Activated CD4-positive, alpha-beta memory T cell treated with anti-CD3 and anti-CD28 coated beads for 36 hours (primary cell): ENCODE data around the gene SLC23A1. TPM values are rescaled to one million over a fixed set of nuclear protein-coding genes. Genes with fewer than 3 reads are reported as not detected.
A peak's percentile ranks its signal among the peaks of the same experiment; 100 is the strongest.
"Not testable (repeated sequence)": the region's sequence is repeated elsewhere in the genome, so short reads cannot be mapped to it uniquely, and the experiment has no call there.

Source experiments
- CTCF ChIA-PET: fragments of 350-600 bp; sonication (Branson Sonifier 250); formaldehyde crosslinking; loops from one replicate; lab custom pipeline; 2021; ENCODE audit warnings: antibody characterized with exemption, inconsistent platforms; lab: Charles Lee
- POLR2A ChIA-PET: fragments of 350-600 bp; sonication (Branson Sonifier 250); formaldehyde crosslinking; loops from one replicate; lab custom pipeline; 2021; ENCODE audit warnings: antibody characterized with exemption; lab: Charles Lee
- DNase-seq: peaks from one replicate; pipeline ENCODE4 v3.0.0-alpha.2; 2020
- H3K27ac Mint-ChIP-seq: one replicate; pipeline ENCODE4 v1.8.0; 2021; ENCODE audit warnings: mixed read lengths
- H3K27me3 Mint-ChIP-seq: one replicate; pipeline ENCODE4 v1.8.0; 2021; ENCODE audit warnings: mixed read lengths
- H3K36me3 Mint-ChIP-seq: one replicate; pipeline ENCODE4 v1.8.0; 2021; ENCODE audit warnings: mixed read lengths
- H3K4me1 Mint-ChIP-seq: one replicate; pipeline ENCODE4 v1.8.0; 2021; ENCODE audit warnings: low read depth, mixed read lengths
- H3K4me3 Mint-ChIP-seq: one replicate; pipeline ENCODE4 v1.8.0; 2021; ENCODE audit warnings: mild to moderate bottlenecking, mixed read lengths
- H3K9me3 Mint-ChIP-seq: one replicate; pipeline ENCODE4 v1.8.0; 2021; ENCODE audit warnings: mixed read lengths
- intact Hi-C: fragments of 100-400 bp; cut with micrococcal nuclease; formaldehyde crosslinking; loops from one replicate; pipeline ENCODE4 v1.15.1; 2023
- total RNA-seq, 2 experiments: library from RNA; stranded (reverse); gene quantifications; one replicate each; pipeline ENCODE4 v1.2.3, GENCODE V29; 2021

The SLC23A1 gene
- total RNA-seq, 2 experiments from 2014 or later: 1.0 to 1.4 TPM

GRCh38 chr5:139388198-139388821 lies 5.2 kb upstream of the SLC23A1 start:
- ChIA-PET POLR2A (no interaction called here), CTCF (interaction anchor here (1.1 kb wide), 1 partner anchor 34 kb away, joined by 3 read pairs; no protein-coding TSS in a partner anchor)
- H3K36me3 Mint-ChIP-seq: peaks cover 5% of the 10 kb centered on the region
- H3K4me3 Mint-ChIP-seq: peak overlapping the region; percentile 20
- intact Hi-C loops: no loop called here
- DNase-seq: no peak
- H3K27ac Mint-ChIP-seq: peak overlapping the region; percentile 38
- peaks cover 52% of the 10 kb centered on the region for H3K4me1 Mint-ChIP-seq
- no peaks in the 10 kb centered on the region for H3K9me3 Mint-ChIP-seq
- H3K27me3 Mint-ChIP-seq: no peaks in the 10 kb centered on the region

- Mint-ChIP-seq H3K4me1 (peaks cover 52% of the 10 kb centered on the region), H3K9me3 (no peaks in the 10 kb centered on the region), H3K27ac (peak overlapping the region; percentile 38), H3K36me3 (peaks cover 4% of the 10 kb centered on the region), H3K4me3 (no peak overlapping the region), H3K27me3 (no peaks in the 10 kb centered on the region)
- DNase-seq: no peak
- POLR2A ChIA-PET: no interaction called here
- intact Hi-C loops: no loop called here
- CTCF ChIA-PET: interaction anchor here (1.1 kb wide), 1 partner anchor 35 kb away, joined by 3 read pairs; no protein-coding TSS in a partner anchor
Measured at GRCh38 chr5:139387611-139388197, 4.6 kb upstream of the SLC23A1 start.

GRCh38 chr5:139386956-139387355 lies 3.9 kb upstream of the SLC23A1 start:
- intact Hi-C loops, H3K27ac Mint-ChIP-seq, H3K36me3 Mint-ChIP-seq, DNase-seq, H3K9me3 Mint-ChIP-seq, H3K4me3 Mint-ChIP-seq, H3K27me3 Mint-ChIP-seq, POLR2A ChIA-PET: not testable (repeated sequence)
- peaks cover 52% of the 10 kb centered on the region for H3K4me1 Mint-ChIP-seq
- CTCF ChIA-PET: interaction anchor here (2.0 kb wide), 1 partner anchor 15 kb away, joined by 7 read pairs; no protein-coding TSS in a partner anchor

- Mint-ChIP-seq H3K4me1 (peaks cover 43% of the 10 kb centered on the region), H3K36me3 (no peaks in the 10 kb centered on the region), H3K9me3 (no peaks in the 10 kb centered on the region), H3K4me3 (no peak overlapping the region), H3K27me3 (no peaks in the 10 kb centered on the region), H3K27ac (peak overlapping the region; percentile 77)
- intact Hi-C loops: no loop called here
- ChIA-PET CTCF (interaction anchor here (0.9 to 2.0 kb wide), 2 partner anchors 16 to 44 kb away, joined by 3 to 7 read pairs; partner anchors contain the start of gene PAIP2), POLR2A (no interaction called here)
- no peak for DNase-seq
Measured at GRCh38 chr5:139386050-139386438, 2.9 kb upstream of the SLC23A1 start.

- Mint-ChIP-seq H3K4me1 (peaks cover 36% of the 10 kb centered on the region), H3K4me3 (peak overlapping the region; percentile 49), H3K27me3 (no peaks in the 10 kb centered on the region), H3K9me3 (no peaks in the 10 kb centered on the region), H3K27ac (peak overlapping the region; percentile 77), H3K36me3 (no peaks in the 10 kb centered on the region)
- peak; percentile 44 for DNase-seq
- POLR2A ChIA-PET: interaction anchor here (0.6 to 1.1 kb wide), 3 partner anchors 10 to 515 kb away, joined by 3 read pairs; no protein-coding TSS in a partner anchor
- CTCF ChIA-PET: interaction anchor here (0.9 to 2.0 kb wide), 2 partner anchors 17 to 44 kb away, joined by 3 to 7 read pairs; partner anchors contain the start of gene PAIP2
- intact Hi-C loops: no loop called here
Measured at GRCh38 chr5:139385061-139386049, 2.3 kb upstream of the SLC23A1 start.

DNA sequence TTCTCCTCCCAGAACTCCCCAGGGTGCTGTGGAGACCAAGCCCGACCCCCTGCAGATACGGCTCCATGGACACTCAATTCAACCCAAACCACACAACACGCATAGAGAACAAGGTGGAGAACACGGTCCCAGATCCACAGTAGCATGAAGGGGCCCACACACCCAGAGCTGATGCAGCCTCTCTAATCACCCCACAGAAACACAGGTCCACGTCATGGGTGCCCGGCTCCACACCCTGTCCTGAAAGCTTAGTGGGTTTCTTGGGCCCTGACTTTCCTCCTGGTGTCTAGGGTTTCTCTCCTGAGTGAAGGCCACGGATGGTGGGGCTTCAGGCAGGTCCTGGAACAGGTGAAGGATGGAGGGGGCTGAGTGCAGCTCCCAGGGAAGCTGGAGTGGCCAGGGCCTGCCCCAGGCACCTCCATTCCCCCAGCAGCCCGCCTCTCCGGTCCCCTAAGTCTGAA lies 1.5 kb upstream of the SLC23A1 start:
- CTCF ChIA-PET: no interaction called here
- H3K9me3 Mint-ChIP-seq: no peaks in the 10 kb centered on the region
- H3K4me1 Mint-ChIP-seq: peaks cover 29% of the 10 kb centered on the region
- intact Hi-C loops: no loop called here
- H3K27ac Mint-ChIP-seq: peak overlapping the region; percentile 77
- no peak overlapping the region for H3K4me3 Mint-ChIP-seq
- H3K36me3 Mint-ChIP-seq: no peaks in the 10 kb centered on the region
- H3K27me3 Mint-ChIP-seq: no peaks in the 10 kb centered on the region
- POLR2A ChIA-PET: interaction anchor here (0.9 to 1.1 kb wide), 2 partner anchors 10 to 32 kb away, joined by 3 read pairs; no protein-coding TSS in a partner anchor
- no peak for DNase-seq

GRCh38 chr5:139383993-139384590 lies 995 bp upstream of the SLC23A1 start:
- no peak overlapping the region for H3K4me3 Mint-ChIP-seq
- POLR2A ChIA-PET: interaction anchor here (0.9 to 1.1 kb wide), 2 partner anchors 9 to 32 kb away, joined by 3 read pairs; no protein-coding TSS in a partner anchor
- peaks cover 24% of the 10 kb centered on the region for H3K4me1 Mint-ChIP-seq
- intact Hi-C loops: no loop called here
- CTCF ChIA-PET: interaction anchor here (1.4 kb wide), 1 partner anchor 133 kb away, joined by 3 read pairs; no protein-coding TSS in a partner anchor
- no peaks in the 10 kb centered on the region for H3K27me3 Mint-ChIP-seq
- no peaks in the 10 kb centered on the region for H3K36me3 Mint-ChIP-seq
- H3K27ac Mint-ChIP-seq: peak overlapping the region; percentile 4
- no peaks in the 10 kb centered on the region for H3K9me3 Mint-ChIP-seq
- DNase-seq: no peak

- ChIA-PET POLR2A (no interaction called here), CTCF (interaction anchor here (1.4 kb wide), 1 partner anchor 132 kb away, joined by 3 read pairs; no protein-coding TSS in a partner anchor)
- Mint-ChIP-seq H3K4me3 (no peak overlapping the region), H3K27ac (no peak overlapping the region), H3K9me3 (no peaks in the 10 kb centered on the region), H3K27me3 (no peaks in the 10 kb centered on the region), H3K4me1 (peaks cover 23% of the 10 kb centered on the region), H3K36me3 (no peaks in the 10 kb centered on the region)
- intact Hi-C loops: no loop called here
- DNase-seq: no peak
Measured at GRCh38 chr5:139382807-139383206, 290 bp downstream of the SLC23A1 start.

DNA sequence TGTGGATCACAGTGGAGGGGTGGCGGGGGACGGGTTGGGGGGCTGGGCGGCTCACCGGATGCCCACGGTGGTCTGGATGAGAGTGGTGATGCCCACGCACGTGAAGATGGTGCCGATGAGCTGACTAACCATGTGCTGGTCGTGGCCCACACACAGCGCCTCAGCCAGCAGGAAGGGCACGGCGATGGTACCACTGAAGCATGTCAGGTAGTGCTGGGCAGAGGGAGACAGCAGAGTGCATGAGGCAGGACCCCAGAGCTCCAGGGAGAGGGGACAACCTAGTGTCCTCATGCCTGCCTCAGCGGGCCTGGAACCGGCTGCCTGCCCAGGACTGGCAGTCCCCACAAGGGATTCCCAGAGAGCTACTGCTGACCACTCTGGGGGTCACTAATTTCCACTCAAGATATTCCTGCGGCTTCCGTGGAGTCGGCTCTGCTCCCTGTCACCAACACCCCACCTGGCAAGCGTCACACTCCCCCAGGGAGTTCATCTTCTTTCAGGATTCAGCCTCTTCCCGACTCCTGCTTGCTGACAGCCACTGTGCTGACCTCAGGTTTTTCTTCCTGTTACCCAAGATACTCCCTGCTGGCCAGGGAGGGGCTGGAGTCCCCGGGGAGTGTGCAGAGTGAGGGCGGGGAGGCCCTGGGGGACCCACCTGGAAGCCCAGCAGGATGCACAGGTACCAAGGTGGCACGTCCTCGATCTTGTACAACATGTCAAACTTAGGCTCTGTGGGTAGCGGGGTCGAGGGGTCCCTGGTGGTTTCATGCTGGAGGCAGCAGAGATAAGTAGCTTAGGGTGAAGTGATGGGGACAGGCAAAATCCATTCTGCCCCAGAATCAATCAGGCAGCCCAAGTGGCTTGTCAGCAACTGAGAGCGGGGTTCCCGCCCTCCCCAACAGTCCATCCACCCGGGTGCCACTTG lies 998 bp downstream of the SLC23A1 start:
- POLR2A ChIA-PET: interaction anchor here (1.1 kb wide), 1 partner anchor 9 kb away, joined by 3 read pairs; no protein-coding TSS in a partner anchor
- Mint-ChIP-seq H3K4me1 (peaks cover 23% of the 10 kb centered on the region), H3K27ac (no peak overlapping the region), H3K4me3 (no peak overlapping the region), H3K36me3 (no peaks in the 10 kb centered on the region), H3K9me3 (no peaks in the 10 kb centered on the region), H3K27me3 (no peaks in the 10 kb centered on the region)
- CTCF ChIA-PET: interaction anchor here (1.4 kb wide), 1 partner anchor 131 kb away, joined by 3 read pairs; no protein-coding TSS in a partner anchor
- intact Hi-C loops: no loop called here
- no peak for DNase-seq

DNA sequence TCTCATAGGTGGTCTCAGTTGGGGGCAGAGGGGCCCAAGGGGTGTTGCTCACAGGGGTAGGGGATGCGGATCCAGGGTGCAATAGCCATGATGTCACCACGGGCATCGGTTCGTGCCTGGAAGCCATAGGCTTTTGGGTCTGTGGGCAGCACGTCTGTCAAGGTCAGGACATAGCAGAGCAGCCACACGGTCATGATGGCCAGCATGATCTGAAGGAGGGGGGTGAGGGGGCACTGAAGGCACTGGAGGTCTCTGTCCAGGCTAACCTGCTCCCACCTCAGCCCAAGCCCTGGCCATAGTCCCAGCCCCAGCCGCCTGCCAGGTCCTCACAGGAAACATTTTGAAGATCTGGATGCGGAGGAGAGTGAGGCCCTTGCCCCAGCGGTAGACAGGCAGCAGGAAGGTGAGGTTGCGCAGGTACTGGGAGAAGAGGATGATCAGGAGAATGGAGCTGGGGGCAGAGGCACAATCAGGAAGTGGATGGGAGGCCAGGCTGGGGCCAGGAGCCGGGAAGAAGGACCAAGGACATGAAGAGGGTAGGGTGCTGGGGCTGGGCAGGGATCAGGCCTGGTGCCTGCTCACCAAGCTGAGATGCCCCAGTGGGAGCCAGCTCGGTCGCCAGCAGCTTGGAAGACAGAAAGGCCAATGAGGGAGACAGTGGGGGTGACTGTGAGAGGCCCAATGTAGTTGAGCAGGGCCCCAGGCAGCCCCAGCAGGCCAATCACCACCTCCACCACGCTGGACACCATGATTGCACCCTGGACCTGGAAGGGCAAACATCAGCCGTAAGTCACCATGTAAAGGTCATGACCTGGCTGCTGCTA lies 3.3 kb downstream of the SLC23A1 start:
- no peak overlapping the region for H3K4me3 Mint-ChIP-seq
- ChIA-PET CTCF (no interaction called here), POLR2A (no interaction called here)
- H3K4me1 Mint-ChIP-seq: peaks cover 7% of the 10 kb centered on the region
- H3K27me3 Mint-ChIP-seq: no peaks in the 10 kb centered on the region
- intact Hi-C loops: no loop called here
- H3K27ac Mint-ChIP-seq: no peak overlapping the region
- no peaks in the 10 kb centered on the region for H3K9me3 Mint-ChIP-seq
- H3K36me3 Mint-ChIP-seq: no peaks in the 10 kb centered on the region
- DNase-seq: no peak
